Ectodermal cell (in vitro differentiated cells): ENCODE results near the gene SKA3. TPM values are rescaled to one million over a fixed set of nuclear protein-coding genes. Genes with fewer than 3 reads are reported as not detected.
"Not testable (repeated sequence)": the region's sequence is repeated elsewhere in the genome, so short reads cannot be mapped to it uniquely, and the experiment has no call there.

Source experiments
- H3K27ac ChIP-seq: 2 replicates; pipeline ENCODE4 v1.7.0; 2013; ENCODE audit warnings: mild to moderate bottlenecking, low read depth, low read length; ENCODE audit not compliant: insufficient read depth, poor library complexity, severe bottlenecking
- H3K27me3 ChIP-seq: 2 replicates; pipeline ENCODE4 v1.7.0; 2013; ENCODE audit warnings: mild to moderate bottlenecking, low read length; ENCODE audit not compliant: insufficient read depth, control insufficient read depth, poor library complexity, severe bottlenecking
- H3K36me3 ChIP-seq: one replicate; pipeline ENCODE4 v1.7.0; 2013; ENCODE audit warnings: low read length; ENCODE audit not compliant: control insufficient read depth, insufficient read depth
- H3K4me1 ChIP-seq: one replicate; pipeline ENCODE4 v1.7.0; 2013; ENCODE audit warnings: low read length; ENCODE audit not compliant: control insufficient read depth, insufficient read depth
- H3K4me3 ChIP-seq: 2 replicates; pipeline ENCODE4 v1.7.0; 2013; ENCODE audit warnings: low read depth, low read length, control low read depth; ENCODE audit not compliant: insufficient read depth
- H3K9me3 ChIP-seq: 2 replicates; pipeline ENCODE4 v1.7.0; 2013; ENCODE audit warnings: mild to moderate bottlenecking, low read length, moderate library complexity; ENCODE audit not compliant: control insufficient read depth
- WGBS, 2 experiments: methylation state at CpG; one replicate each; pipeline ENCODE4 v1.1.7; 2013; ENCODE audit warnings: missing lambda C conversion rate in 2 of 2; 5-methylcytosine and 5-hydroxymethylcytosine counted together
- polyA plus RNA-seq, 4 experiments: library from polyadenylated mRNA; stranded (reverse); fragments of 50-300 nt; gene quantifications; one replicate each; pipeline ENCODE4 v1.2.3, GENCODE V29; 2013

SKA3 gene
- polyA plus RNA-seq (2013, experiment 1 of 4), result 29.9 TPM
- 32.1 TPM for polyA plus RNA-seq (2013, experiment 2 of 4)
- polyA plus RNA-seq (2013, experiment 3 of 4), result 29.5 TPM
- polyA plus RNA-seq (2013, experiment 4 of 4), result 32.4 TPM

DNA sequence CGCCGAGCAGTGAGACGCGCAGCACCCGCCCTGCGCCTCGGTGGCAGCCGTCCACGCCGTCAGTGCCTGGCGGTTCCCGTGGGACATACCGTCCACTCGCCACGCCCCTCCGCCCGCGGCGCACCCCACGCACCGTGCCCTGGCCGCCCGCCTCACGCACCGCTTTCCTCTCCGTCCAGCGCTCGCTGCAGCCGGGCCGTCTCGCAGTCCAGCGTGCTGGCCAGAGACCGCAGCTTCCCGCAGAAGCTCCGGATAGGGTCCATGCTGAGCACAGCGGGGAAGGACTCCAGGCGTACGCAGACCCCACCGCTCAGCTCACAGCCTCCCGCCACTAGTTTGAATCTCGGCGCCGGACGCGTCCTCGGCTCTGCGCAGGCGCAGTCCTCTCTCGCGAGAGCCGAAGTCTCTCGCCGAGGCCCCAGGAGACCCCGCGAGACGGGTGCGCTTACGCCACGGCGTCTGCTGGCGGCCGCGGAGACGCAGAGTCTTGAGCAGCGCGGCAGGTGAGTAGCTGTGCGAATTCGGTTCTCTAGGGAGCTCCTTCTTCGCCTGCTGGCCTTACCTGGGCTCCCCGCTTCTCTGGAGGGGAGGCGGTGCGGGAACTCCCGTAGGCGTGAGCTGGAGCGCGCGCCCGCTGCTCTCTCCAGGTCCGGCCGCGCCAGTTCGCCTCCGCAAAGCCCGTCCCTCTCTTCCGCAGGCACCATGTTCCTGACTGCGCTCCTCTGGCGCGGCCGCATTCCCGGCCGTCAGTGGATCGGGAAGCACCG, at the start of gene SKA3, which contains the start of gene MRPL57:
Gene SKA3, minus strand, starts transcription at position 338 of the 767 bp plus-strand sequence. Its CDS starts 75 bp downstream, at position 263.
Gene MRPL57, plus strand, starts transcription at position 444 of the 767 bp plus-strand sequence. Its CDS starts 259 bp downstream, at position 703.
- H3K4me1 ChIP-seq, result no peaks in the 10 kb centered on the region
- no peaks in the 10 kb centered on the region for H3K36me3 ChIP-seq
- WGBS, 2 experiments, result 0% methylated on average over 93 of the region's 93 CpGs
- no peaks in the 10 kb centered on the region for H3K9me3 ChIP-seq
- H3K27me3 ChIP-seq, result no peaks in the 10 kb centered on the region
- peak within 1 kb of the TSS; percentile 86 for H3K4me3 ChIP-seq
- H3K27ac ChIP-seq, result peak within 1 kb of the TSS; percentile 86

- 90 to 95% methylated on average over 6 of the region's 6 CpGs for WGBS, 2 experiments
Measured at GRCh38 chr13:21225082-21225481, 48.7 kb upstream of the SKA3 start.

DNA sequence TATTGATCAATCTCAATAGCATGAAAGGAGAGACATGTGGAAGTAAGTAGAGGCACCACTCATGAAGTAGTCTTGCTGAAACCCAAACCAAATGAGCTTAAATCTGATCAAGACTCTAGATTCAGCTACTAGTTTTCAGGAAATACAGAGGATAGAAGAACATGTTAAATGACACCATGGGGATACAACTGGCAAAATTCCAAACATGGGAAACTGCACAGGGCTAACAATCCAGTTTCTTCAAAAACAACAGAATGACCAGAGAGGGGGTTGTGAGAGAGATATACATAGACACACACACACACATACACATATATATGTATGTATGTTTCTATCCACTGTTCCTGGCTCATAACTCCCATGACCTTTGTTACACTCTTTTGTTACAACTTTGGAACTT, 44.9 kb upstream of the SKA3 start:
- Histone ChIP-seq H3K4me1 (no peaks in the 10 kb centered on the region), H3K9me3 (no peaks in the 10 kb centered on the region), H3K36me3 (no peaks in the 10 kb centered on the region), H3K4me3 (no peak overlapping the region), H3K27me3 (no peaks in the 10 kb centered on the region), H3K27ac (no peak overlapping the region)

More at GRCh38 chr13:21225082-21225481, 48.7 kb upstream of the SKA3 start:
- no peaks in the 10 kb centered on the region for H3K9me3 ChIP-seq
- H3K27ac ChIP-seq, result no peak overlapping the region
- H3K27me3 ChIP-seq, result no peaks in the 10 kb centered on the region
- H3K36me3 ChIP-seq, result no peaks in the 10 kb centered on the region
- no peak overlapping the region for H3K4me3 ChIP-seq
- no peaks in the 10 kb centered on the region for H3K4me1 ChIP-seq

DNA sequence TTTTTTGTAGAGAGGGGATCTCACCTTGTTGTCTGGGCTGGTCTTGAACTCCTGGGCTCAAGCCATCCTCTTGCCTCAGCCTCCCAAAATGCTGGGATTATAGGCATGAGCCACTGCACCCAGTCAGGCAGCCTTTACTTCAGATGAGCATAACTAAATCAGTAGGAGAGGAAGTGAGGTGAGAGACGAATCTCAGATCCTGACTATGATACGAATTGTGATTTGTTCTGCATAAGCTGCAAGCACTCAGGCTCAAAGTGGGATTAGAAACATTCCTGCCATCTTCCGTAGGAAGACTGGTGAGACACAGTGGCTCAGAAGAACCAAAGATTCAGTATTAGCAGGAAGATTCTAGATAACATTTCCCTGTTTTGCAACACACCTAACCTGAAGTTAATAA, 43.4 kb upstream of the SKA3 start:
- H3K4me3 ChIP-seq, H3K4me1 ChIP-seq, H3K36me3 ChIP-seq, H3K27ac ChIP-seq, H3K9me3 ChIP-seq, H3K27me3 ChIP-seq: not testable (repeated sequence)
- 92 to 94% methylated on average over 3 of the region's 3 CpGs for WGBS, 2 experiments

DNA sequence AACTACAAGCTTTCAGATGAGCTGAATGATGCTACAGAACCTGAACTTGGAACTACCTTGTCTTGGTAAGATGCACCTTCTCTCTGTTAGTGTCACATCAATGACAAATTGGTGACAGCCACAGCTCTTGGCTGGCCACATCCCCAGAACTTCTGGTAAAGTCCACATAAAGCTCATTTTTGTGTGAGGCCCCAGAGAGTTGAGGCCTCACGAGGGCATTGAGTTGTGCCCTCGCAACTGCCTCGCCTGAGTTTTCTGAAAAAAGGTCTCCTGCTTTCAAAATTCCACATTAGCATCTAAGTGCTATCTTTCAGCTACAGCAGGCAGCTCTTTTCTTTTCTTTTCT, 42.7 kb upstream of the SKA3 start:
- Histone ChIP-seq H3K4me3 (no peak overlapping the region), H3K4me1 (no peaks in the 10 kb centered on the region), H3K27ac (no peak overlapping the region), H3K36me3 (no peaks in the 10 kb centered on the region), H3K9me3 (no peaks in the 10 kb centered on the region), H3K27me3 (no peaks in the 10 kb centered on the region)
- WGBS, 2 experiments, result 87 to 88% methylated on average over 3 of the region's 3 CpGs

- H3K27ac ChIP-seq, result no peak overlapping the region
- no peaks in the 10 kb centered on the region for H3K9me3 ChIP-seq
- H3K4me3 ChIP-seq, result no peak overlapping the region
- WGBS, 2 experiments, result 89 to 90% methylated on average over 6 to 7 of the region's 7 CpGs
- H3K4me1 ChIP-seq, result no peaks in the 10 kb centered on the region
- no peaks in the 10 kb centered on the region for H3K36me3 ChIP-seq
- H3K27me3 ChIP-seq, result no peaks in the 10 kb centered on the region
Measured at GRCh38 chr13:21218351-21219035, 42.1 kb upstream of the SKA3 start.

- Histone ChIP-seq H3K9me3 (no peaks in the 10 kb centered on the region), H3K36me3 (no peaks in the 10 kb centered on the region), H3K27ac (no peak overlapping the region), H3K27me3 (no peaks in the 10 kb centered on the region), H3K4me1 (no peaks in the 10 kb centered on the region), H3K4me3 (no peak overlapping the region)
- WGBS, 2 experiments, result 63 to 71% methylated on average over 13 of the region's 13 CpGs
Measured at GRCh38 chr13:21216332-21216731, 40.0 kb upstream of the SKA3 start.

- WGBS, 2 experiments, result 87 to 98% methylated on average over 5 of the region's 6 CpGs
- not testable (repeated sequence) for H3K9me3 ChIP-seq, H3K36me3 ChIP-seq, H3K4me1 ChIP-seq, H3K27ac ChIP-seq, H3K27me3 ChIP-seq, H3K4me3 ChIP-seq
Measured at GRCh38 chr13:21215419-21215818, 39.1 kb upstream of the SKA3 start.

DNA sequence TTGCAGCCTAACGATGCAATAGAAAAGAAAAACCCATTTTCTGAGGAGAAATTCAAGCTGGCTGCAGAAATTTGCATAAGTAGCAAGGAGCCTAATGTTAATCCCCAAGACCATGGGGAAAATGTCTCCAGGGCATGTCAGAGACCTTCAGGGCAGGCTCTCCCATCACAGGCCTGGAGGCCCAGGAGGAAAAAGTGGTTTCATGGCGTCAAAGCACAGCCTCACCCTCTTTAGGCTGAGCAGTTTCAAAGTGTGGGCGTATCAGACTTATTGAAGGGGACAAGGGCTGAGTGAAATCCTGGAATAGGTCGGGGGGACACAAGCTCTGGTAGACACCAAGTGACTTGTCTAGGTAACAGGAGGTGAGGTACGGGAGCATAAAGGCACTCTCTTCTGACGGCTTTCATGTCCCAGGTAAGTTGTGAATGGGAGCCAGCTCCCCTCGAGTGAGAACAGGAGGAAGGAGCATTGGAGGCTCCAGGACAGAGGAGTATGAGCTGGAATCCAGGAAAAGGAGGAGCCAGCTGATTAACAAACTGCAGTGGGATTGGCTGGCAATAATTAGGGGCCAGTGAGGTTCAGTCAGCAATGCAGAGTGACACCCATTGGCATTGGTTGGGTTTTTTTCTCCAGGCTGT, 35.9 kb upstream of the SKA3 start:
- H3K9me3 ChIP-seq, result no peaks in the 10 kb centered on the region
- 90% methylated on average over 7 of the region's 7 CpGs for WGBS, 2 experiments
- H3K27ac ChIP-seq, result no peak overlapping the region
- no peaks in the 10 kb centered on the region for H3K27me3 ChIP-seq
- H3K36me3 ChIP-seq, result no peaks in the 10 kb centered on the region
- no peaks in the 10 kb centered on the region for H3K4me1 ChIP-seq
- no peak overlapping the region for H3K4me3 ChIP-seq

DNA sequence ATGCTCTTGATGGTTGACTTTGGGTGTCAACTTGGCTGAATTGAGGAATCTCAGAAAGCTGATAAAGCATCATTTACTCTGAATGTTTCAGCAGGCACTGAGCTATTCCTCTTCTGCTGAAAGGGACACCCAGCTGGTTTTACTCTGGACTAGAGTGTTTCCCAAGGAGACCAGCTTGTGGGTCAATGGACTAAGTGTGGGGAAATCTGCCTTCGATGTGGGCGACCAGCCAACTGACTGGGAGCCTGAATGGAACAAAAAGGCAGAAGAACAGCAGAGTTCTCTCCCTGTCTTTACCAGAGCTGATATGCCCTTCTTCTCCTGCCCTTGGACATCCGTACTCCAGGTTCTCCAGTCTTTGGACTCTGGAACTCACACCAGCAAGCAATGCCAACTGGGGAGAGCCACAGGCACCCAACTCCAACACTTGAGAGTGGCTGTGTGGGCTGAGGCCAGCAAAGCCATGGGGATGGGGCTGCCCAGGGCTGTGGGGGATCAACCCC, 32.4 kb upstream of the SKA3 start:
- Histone ChIP-seq H3K27me3 (no peaks in the 10 kb centered on the region), H3K4me1 (no peaks in the 10 kb centered on the region), H3K9me3 (no peaks in the 10 kb centered on the region), H3K27ac (no peak overlapping the region), H3K36me3 (no peaks in the 10 kb centered on the region), H3K4me3 (no peak overlapping the region)
- WGBS, 2 experiments, result 91 to 93% methylated on average over 3 of the region's 3 CpGs
